GM12878 (cell line): ENCODE measurements around the gene NEK1. TPM values are rescaled to one million over a fixed set of nuclear protein-coding genes. Genes with fewer than 3 reads are reported as not detected.

Experiments
- ATAC-seq: fragments of 200-7000 bp; cut with Tn5 transposase; 3 replicates; pipeline ENCODE4 v1.9.1; 2020; ENCODE audit warnings: mild to moderate bottlenecking, moderate library complexity
- BruUV-seq: library from RNA; stranded (reverse); fragments of 400-500 nt; replicated peaks from 2 replicates; lab custom pipeline; 2021; lab: Mats Ljungman, UMichigan
- CTCF ChIA-PET: fragments of 300-600 bp; sonication (Branson Sonifier 250); formaldehyde crosslinking; extraction: SDS; loops from one replicate; lab custom pipeline; 2021; ENCODE audit warnings: inconsistent platforms; lab: Yijun Ruan, JAX
- POLR2A ChIA-PET: fragments of 350-600 bp; formaldehyde crosslinking; extraction: SDS; loops from one replicate; lab custom pipeline; 2021; ENCODE audit warnings: inconsistent platforms; lab: Charles Lee
- RAD21 ChIA-PET: fragments of 300-600 bp; sonication (Branson Sonifier 250); formaldehyde crosslinking; loops from one replicate; lab custom pipeline; 2023; ENCODE audit warnings: antibody characterized with exemption; ENCODE audit not compliant: unreplicated experiment; lab: Charles Lee
- SMC1A ChIA-PET: fragments of 300-600 bp; sonication (Branson Sonifier 250); formaldehyde crosslinking; loops from one replicate; lab custom pipeline; 2023; ENCODE audit not compliant: unreplicated experiment, uncharacterized antibody; lab: Charles Lee
- DNase-seq: peaks from one replicate; pipeline ENCODE4 v3.0.0-alpha.2; 2011; ENCODE audit warnings: low read depth, low spot score
- FAIRE-seq: peaks from 3 replicates; lab custom pipeline; 2011; peaks lifted over from hg19 to GRCh38; lab: Jason Lieb, UNC
- H2AFZ ChIP-seq: 2 replicates; pipeline ENCODE4 v1.6.0; 2011; ENCODE audit warnings: low read depth, low read length, control low read depth; ENCODE audit not compliant: control insufficient read depth
- H3K27ac ChIP-seq: 2 replicates; pipeline ENCODE4 v1.5.1; 2011; ENCODE audit warnings: control low read depth; ENCODE audit not compliant: control insufficient read depth, insufficient read depth
- H3K27me3 ChIP-seq, 2 experiments: replicated peaks in 1 of 2; 2 replicates each; pipeline versions ENCODE4 v1.6.0 to v1.6.1; 2011; ENCODE audit warnings: low read length in 1 of 2; ENCODE audit not compliant: control insufficient read depth in 2 of 2, insufficient read depth in 2 of 2
- H3K36me3 ChIP-seq, 2 experiments: 2 replicates each; pipeline ENCODE4 v1.5.1; 2011; ENCODE audit warnings: low read length in 1 of 2; ENCODE audit not compliant: control insufficient read depth in 2 of 2, insufficient read depth in 2 of 2
- H3K4me1 ChIP-seq: 2 replicates; pipeline ENCODE4 v1.6.1; 2011; ENCODE audit warnings: mild to moderate bottlenecking, low read length, moderate library complexity, mixed read lengths; ENCODE audit not compliant: control insufficient read depth, insufficient read depth
- H3K4me2 ChIP-seq: 2 replicates; pipeline ENCODE4 v1.6.0; 2011; ENCODE audit warnings: control low read depth; ENCODE audit not compliant: control insufficient read depth, insufficient read depth
- H3K4me3 ChIP-seq: fragments of 200-600 bp; sonication (generic); 2 replicates; pipeline ENCODE4 v1.5.1; 2016
- H3K79me2 ChIP-seq: 2 replicates; pipeline ENCODE4 v1.6.0; 2011; ENCODE audit warnings: low read length; ENCODE audit not compliant: control insufficient read depth, insufficient read depth
- H3K9ac ChIP-seq: 2 replicates; pipeline ENCODE4 v1.8.0; 2011; ENCODE audit warnings: low read length, control low read depth, mixed read lengths; ENCODE audit not compliant: control insufficient read depth, insufficient read depth
- H3K9me3 ChIP-seq: replicated peaks from 3 replicates; pipeline ENCODE4 v1.5.1; 2011; ENCODE audit warnings: mild to moderate bottlenecking, low read length; ENCODE audit not compliant: control insufficient read depth, insufficient read depth
- H4K20me1 ChIP-seq: 2 replicates; pipeline ENCODE4 v1.6.0; 2011; ENCODE audit not compliant: control insufficient read depth, insufficient read depth
- EP300 ChIP-seq, 2 experiments: fragments of 150-350 bp in 1 of 2; IDR thresholded peaks; 2 replicates each; pipeline ENCODE4 v1.6.1; 2011 to 2012; ENCODE audit warnings: low read depth in 2 of 2, low read length in 2 of 2, borderline replicate concordance in 1 of 2, improper control_type of control experiment in 1 of 2, inconsistent platforms in 1 of 2; ENCODE audit not compliant: control insufficient read depth in 1 of 2
- MEF2B ChIP-seq: fragments of 450-650 bp; IDR thresholded peaks from 2 replicates; pipeline ENCODE4 v1.6.1; 2018; ENCODE audit warnings: mild to moderate bottlenecking, moderate library complexity; ENCODE audit not compliant: partially characterized antibody, poor library complexity, severe bottlenecking
- NR2C1 ChIP-seq: fragments of 450-650 bp; IDR thresholded peaks from 2 replicates; pipeline ENCODE4 v1.6.1; 2017; ENCODE audit warnings: antibody characterized with exemption, mild to moderate bottlenecking, moderate library complexity
- ZNF24 ChIP-seq: fragments of 450-650 bp; IDR thresholded peaks from 2 replicates; pipeline ENCODE4 v1.6.1; 2017; ENCODE audit warnings: antibody characterized with exemption, mild to moderate bottlenecking
- in situ Hi-C: fragments of 300-500 bp; cut with MboI; formaldehyde crosslinking; loops from 9 replicates; pipeline ENCODE4 v1.14.3; 2018; ENCODE audit warnings: mixed read lengths
- intact Hi-C: fragments of 100-400 bp; cut with micrococcal nuclease; formaldehyde crosslinking; loops from one replicate; pipeline ENCODE4 v1.14.2; 2022; ENCODE audit not compliant: unreplicated experiment
- polyA plus RNA-seq, 11 experiments: library from polyadenylated mRNA; depleted of rRNA in 4 of 11; unstranded in 6 of 11; stranded (reverse) in 5 of 11; fragments of >200 nt; fragmentation: Nextera tagmentation in 4 of 11; fragmentation: Illumina TruSeq in 1 of 11; extraction: Ambion mirVana in 4 of 11; extraction: Trizol in 1 of 11; gene quantifications; 1 replicate in 1 of 11; 2 replicates in 10 of 11; pipeline versions ENCODE4 v1.2.1 to v1.2.3, GENCODE V29; 2011 to 2016; ENCODE audit warnings: inconsistent platforms in 2 of 11, missing spikeins in 2 of 11, low read depth in 1 of 11
- total RNA-seq, 4 experiments: library from RNA; depleted of rRNA in 3 of 4; stranded (reverse); fragments of >200 nt in 3 of 4; fragmentation: Illumina TruSeq in 1 of 4; extraction: Trizol in 1 of 4; gene quantifications; 2 replicates each; pipeline versions ENCODE4 v1.2.1 to v1.2.3, GENCODE V29; 2013 to 2021
- TF ChIP-seq, protein P1 (sequence below): fragments of 450-650 bp; IDR thresholded peaks from 2 replicates; pipeline ENCODE4 v1.6.1; 2018; ENCODE audit warnings: borderline replicate concordance, mild to moderate bottlenecking; ENCODE audit not compliant: partially characterized antibody
- TF ChIP-seq, protein P2 (sequence below): fragments of 450-650 bp; IDR thresholded peaks from 2 replicates; pipeline ENCODE4 v1.6.1; 2017; ENCODE audit warnings: antibody characterized with exemption, mild to moderate bottlenecking, moderate library complexity

The NEK1 gene
- total and polyA plus RNA-seq, 10 of the 15 experiments (the other 5 are each of a cell fraction or from before 2014, with no cell fraction given), result 4.9 to 16.1 (median 7.5) TPM

DNA sequence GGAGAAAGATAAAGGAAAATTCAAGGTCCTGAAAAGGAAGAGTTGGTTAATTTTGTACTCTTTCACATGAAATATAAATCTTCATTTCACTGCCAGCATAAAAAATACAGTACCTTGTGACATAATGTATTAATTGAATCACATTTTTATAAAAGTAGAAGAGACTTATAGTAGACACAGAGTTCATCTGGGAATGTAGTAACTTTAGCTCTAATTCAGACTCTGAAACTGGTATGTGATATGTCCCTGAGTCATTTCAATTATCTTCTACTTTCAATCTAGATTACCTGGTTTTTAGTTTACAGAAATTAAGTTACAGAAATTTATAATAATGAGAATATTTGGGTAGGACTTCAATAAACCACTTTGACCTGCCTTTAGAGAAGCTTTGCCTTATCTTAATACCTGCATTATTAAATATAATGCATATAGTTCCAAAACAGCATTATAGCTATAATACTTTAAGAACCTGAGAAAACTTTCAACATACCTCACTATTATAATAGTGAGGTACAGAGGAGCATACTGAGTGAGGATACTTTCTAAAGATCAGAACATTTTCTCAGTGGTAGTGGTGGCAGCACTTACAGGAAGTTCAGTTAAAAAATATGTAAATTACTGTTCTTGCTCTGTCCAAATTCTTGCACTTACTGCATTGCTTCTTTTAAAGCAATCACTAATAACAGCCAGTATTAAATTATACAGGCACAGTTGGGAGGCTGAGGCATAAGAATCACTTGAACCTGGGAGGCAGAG, 11.2 kb downstream of the NEK1 start:
- Histone ChIP-seq H3K4me1 (0 out of 2 replicates have a peak, but pooled peaks cover 8% of the 10 kb centered on the region), H3K36me3 (peaks cover 0 to 12% of the 10 kb centered on the region in 2 experiments; a peak in 1 of 4 replicates), H3K79me2 (peaks cover 1% of the 10 kb centered on the region), H3K4me2 (no peak overlapping the region), H3K9ac (no peak overlapping the region), H2AFZ (no peak overlapping the region), H3K4me3 (no peak overlapping the region), H4K20me1 (no peaks in the 10 kb centered on the region), H3K9me3 (no peaks in the 10 kb centered on the region), H3K27me3 (no peaks in the 10 kb centered on the region), H3K27ac (no peak overlapping the region)
- BruUV-seq, result no TSS peak
- ATAC-seq (0 out of 3 replicates have a peak, but pooled peaks have one; percentile 11), DNase-seq (no peak), FAIRE-seq (no peak)
- in situ Hi-C loops (no loop called here), intact Hi-C loops (no loop called here)
- ChIA-PET CTCF (interaction anchor here (1.0 to 1.2 kb wide), 2 partner anchors 12 to 15 kb away, joined by 3 read pairs; no protein-coding TSS in a partner anchor), POLR2A (interaction anchor here (0.6 kb wide), 1 partner anchor 11 kb away, joined by 5 read pairs; no protein-coding TSS in a partner anchor), SMC1A (interaction anchor here (0.8 to 1.1 kb wide), 2 partner anchors 9 to 12 kb away, joined by 3 read pairs; partner anchors contain the start of gene NEK1), RAD21 (no interaction called here)
- no peak for TF ChIP-seq ZNF24
- TF ChIP-seq EP300 (IDR thresholded peaks at IDR 0.05; ENCODE audit: borderline replicate concordance in 1 of 2, control insufficient read depth in 1 of 2, low read depth in 2 of 2, low read length in 2 of 2), result no peak
- no peak for TF ChIP-seq NR2C1
- TF ChIP-seq, protein P1, sequence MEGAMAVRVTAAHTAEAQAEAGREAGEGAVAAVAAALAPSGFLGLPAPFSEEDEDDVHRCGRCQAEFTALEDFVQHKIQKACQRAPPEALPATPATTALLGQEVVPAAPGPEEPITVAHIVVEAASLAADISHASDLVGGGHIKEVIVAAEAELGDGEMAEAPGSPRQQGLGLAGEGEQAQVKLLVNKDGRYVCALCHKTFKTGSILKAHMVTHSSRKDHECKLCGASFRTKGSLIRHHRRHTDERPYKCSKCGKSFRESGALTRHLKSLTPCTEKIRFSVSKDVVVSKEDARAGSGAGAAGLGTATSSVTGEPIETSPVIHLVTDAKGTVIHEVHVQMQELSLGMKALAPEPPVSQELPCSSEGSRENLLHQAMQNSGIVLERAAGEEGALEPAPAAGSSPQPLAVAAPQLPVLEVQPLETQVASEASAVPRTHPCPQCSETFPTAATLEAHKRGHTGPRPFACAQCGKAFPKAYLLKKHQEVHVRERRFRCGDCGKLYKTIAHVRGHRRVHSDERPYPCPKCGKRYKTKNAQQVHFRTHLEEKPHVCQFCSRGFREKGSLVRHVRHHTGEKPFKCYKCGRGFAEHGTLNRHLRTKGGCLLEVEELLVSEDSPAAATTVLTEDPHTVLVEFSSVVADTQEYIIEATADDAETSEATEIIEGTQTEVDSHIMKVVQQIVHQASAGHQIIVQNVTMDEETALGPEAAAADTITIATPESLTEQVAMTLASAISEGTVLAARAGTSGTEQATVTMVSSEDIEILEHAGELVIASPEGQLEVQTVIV, result no peak
- no peak for TF ChIP-seq MEF2B
- TF ChIP-seq, protein P2, sequence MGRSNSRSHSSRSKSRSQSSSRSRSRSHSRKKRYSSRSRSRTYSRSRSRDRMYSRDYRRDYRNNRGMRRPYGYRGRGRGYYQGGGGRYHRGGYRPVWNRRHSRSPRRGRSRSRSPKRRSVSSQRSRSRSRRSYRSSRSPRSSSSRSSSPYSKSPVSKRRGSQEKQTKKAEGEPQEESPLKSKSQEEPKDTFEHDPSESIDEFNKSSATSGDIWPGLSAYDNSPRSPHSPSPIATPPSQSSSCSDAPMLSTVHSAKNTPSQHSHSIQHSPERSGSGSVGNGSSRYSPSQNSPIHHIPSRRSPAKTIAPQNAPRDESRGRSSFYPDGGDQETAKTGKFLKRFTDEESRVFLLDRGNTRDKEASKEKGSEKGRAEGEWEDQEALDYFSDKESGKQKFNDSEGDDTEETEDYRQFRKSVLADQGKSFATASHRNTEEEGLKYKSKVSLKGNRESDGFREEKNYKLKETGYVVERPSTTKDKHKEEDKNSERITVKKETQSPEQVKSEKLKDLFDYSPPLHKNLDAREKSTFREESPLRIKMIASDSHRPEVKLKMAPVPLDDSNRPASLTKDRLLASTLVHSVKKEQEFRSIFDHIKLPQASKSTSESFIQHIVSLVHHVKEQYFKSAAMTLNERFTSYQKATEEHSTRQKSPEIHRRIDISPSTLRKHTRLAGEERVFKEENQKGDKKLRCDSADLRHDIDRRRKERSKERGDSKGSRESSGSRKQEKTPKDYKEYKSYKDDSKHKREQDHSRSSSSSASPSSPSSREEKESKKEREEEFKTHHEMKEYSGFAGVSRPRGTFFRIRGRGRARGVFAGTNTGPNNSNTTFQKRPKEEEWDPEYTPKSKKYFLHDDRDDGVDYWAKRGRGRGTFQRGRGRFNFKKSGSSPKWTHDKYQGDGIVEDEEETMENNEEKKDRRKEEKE, result no peak
